ACC112 (cell line): ENCODE data around the gene DCTN1.
"Not testable (repeated sequence)": the region's sequence is repeated elsewhere in the genome, so short reads cannot be mapped to it uniquely, and the experiment has no call there.

Experiments used
- H2AFZ ChIP-seq: fragments of 200-600 bp; sonication (generic); one replicate; pipeline ENCODE4 v1.6.0; 2017; ENCODE audit warnings: antibody characterized with exemption, low read length; ENCODE audit not compliant: unreplicated experiment
- H3K27ac ChIP-seq: fragments of 200-600 bp; sonication (generic); 2 replicates; pipeline ENCODE4 v1.5.1; 2014; ENCODE audit warnings: low read depth, mild to moderate bottlenecking, antibody characterized with exemption, low read length, moderate library complexity
- H3K27me3 ChIP-seq: fragments of 200-600 bp; sonication (generic); 2 replicates; pipeline ENCODE4 v1.6.1; 2014; ENCODE audit warnings: mild to moderate bottlenecking, antibody characterized with exemption, low read length, moderate library complexity, mixed read lengths; ENCODE audit not compliant: insufficient read depth
- H3K36me3 ChIP-seq: fragments of 200-600 bp; sonication (generic); 2 replicates; pipeline ENCODE4 v1.6.1; 2016; ENCODE audit warnings: mild to moderate bottlenecking, antibody characterized with exemption, low read length, moderate library complexity, mixed read lengths; ENCODE audit not compliant: insufficient read depth
- H3K4me1 ChIP-seq: fragments of 200-600 bp; sonication (generic); one replicate; pipeline ENCODE4 v1.6.1; 2016; ENCODE audit warnings: low read length, mixed read lengths; ENCODE audit not compliant: insufficient read depth, unreplicated experiment, control insufficient read depth
- H3K4me3 ChIP-seq: fragments of 200-600 bp; sonication (generic); 2 replicates; pipeline ENCODE4 v1.5.1; 2014; ENCODE audit warnings: mild to moderate bottlenecking, low read depth, low read length
- H3K79me2 ChIP-seq: fragments of 200-600 bp; sonication (generic); one replicate; pipeline ENCODE4 v1.6.0; 2016; ENCODE audit warnings: low read length; ENCODE audit not compliant: control insufficient read depth, unreplicated experiment, insufficient read depth

The DCTN1 gene

DNA sequence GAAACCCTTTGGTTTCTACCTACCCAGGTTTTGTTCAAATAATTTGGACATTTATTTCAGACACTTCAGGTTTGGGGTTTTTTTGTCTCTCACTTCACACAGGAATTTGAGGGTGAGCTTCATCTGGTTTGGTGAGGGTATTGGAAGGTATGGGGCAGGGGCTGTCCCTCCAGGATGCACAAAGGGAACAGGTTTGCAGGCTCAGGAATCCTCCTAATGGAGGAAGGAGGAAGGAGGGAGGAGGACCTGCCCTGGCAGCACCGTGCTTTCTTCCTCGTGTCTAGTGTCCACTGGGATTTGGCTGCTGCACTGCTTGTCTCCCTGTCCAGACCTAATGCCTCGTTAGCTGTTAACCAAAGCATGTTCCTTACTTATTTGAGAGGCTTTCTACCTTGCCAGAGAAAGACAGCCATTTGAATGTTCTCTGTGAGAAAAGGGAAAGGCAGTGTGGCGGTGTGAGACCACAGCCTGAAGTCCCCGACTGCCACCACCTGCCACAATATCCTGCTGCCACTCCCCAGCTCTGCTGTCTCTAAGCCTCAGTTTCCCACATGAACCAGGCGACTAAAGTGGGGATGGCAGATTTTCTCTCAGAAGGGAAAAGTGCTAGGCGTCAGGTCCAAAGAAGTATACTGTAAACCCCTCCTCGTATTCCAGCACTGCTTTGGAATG, 34.7 kb downstream of the DCTN1 start:
- no peak overlapping the region for H2AFZ ChIP-seq
- H3K27me3 ChIP-seq: no peaks in the 10 kb centered on the region
- H3K4me1 ChIP-seq: no peaks in the 10 kb centered on the region

GRCh38 chr2:74343316-74343715, 36.8 kb downstream of the DCTN1 start, which contains the start of gene SLC4A5:
SLC4A5 (minus strand) TSS chr2:74343416; CDS start chr2:74315023, 28,393 bp downstream.
- H2AFZ ChIP-seq: no peak within 1 kb of the TSS
- no peaks in the 10 kb centered on the region for H3K36me3 ChIP-seq
- H3K4me1 ChIP-seq: no peaks in the 10 kb centered on the region
- no peaks in the 10 kb centered on the region for H3K27me3 ChIP-seq
- no peak within 1 kb of the TSS for H3K27ac ChIP-seq
- H3K4me3 ChIP-seq: no peak within 1 kb of the TSS
- no peaks in the 10 kb centered on the region for H3K79me2 ChIP-seq

More for the DNA sequence above, 34.7 kb downstream of the DCTN1 start:
- H3K4me3 ChIP-seq: no peak overlapping the region
- H3K79me2 ChIP-seq: no peaks in the 10 kb centered on the region
- H3K36me3 ChIP-seq: no peaks in the 10 kb centered on the region
- H3K27ac ChIP-seq: no peak overlapping the region

DNA sequence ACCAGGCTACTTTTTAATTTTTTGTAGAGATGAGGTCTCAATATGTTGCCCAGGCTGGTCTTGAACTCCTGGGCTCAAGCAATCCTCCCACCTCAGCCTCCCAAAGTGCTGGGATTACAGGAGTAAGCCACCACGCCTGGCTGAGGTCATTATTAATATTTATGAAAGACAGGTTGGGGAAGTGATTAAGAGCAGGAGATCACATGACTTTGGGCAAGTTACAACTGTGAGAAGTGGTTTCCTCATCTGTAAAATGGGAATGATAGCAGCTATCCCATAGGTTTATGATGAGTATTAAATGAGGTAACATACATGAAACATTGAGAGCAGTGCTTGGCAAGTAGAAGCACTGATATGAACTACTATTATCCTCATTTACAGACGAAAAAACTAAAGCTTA, 43.9 kb downstream of the DCTN1 start:
- H3K27me3 ChIP-seq, H2AFZ ChIP-seq, H3K27ac ChIP-seq, H3K36me3 ChIP-seq, H3K79me2 ChIP-seq, H3K4me3 ChIP-seq, H3K4me1 ChIP-seq: not testable (repeated sequence)

DNA sequence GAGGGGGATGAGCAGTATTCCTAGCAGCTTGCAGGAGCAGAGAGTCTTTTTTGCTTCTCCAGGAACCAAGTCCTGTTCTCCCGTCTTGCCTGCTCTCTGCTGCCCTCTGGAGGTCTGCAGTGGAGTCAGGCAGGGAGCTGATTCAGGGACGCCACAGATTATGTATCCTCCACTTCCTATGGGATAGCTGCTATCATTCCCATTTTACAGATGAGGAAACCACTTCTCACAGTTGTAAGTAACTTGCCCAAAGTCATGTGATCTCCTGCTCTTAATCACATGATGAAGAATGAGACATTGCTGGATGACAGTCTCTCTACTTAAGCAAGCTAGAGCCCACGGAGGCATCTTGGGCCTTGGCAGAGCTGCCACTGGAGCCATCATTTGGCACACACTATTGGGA, 45.2 kb downstream of the DCTN1 start:
- Histone ChIP-seq H2AFZ (no peak overlapping the region), H3K27ac (no peak overlapping the region), H3K4me1 (no peaks in the 10 kb centered on the region), H3K79me2 (no peaks in the 10 kb centered on the region), H3K4me3 (no peak overlapping the region), H3K36me3 (no peaks in the 10 kb centered on the region), H3K27me3 (no peaks in the 10 kb centered on the region)

DNA sequence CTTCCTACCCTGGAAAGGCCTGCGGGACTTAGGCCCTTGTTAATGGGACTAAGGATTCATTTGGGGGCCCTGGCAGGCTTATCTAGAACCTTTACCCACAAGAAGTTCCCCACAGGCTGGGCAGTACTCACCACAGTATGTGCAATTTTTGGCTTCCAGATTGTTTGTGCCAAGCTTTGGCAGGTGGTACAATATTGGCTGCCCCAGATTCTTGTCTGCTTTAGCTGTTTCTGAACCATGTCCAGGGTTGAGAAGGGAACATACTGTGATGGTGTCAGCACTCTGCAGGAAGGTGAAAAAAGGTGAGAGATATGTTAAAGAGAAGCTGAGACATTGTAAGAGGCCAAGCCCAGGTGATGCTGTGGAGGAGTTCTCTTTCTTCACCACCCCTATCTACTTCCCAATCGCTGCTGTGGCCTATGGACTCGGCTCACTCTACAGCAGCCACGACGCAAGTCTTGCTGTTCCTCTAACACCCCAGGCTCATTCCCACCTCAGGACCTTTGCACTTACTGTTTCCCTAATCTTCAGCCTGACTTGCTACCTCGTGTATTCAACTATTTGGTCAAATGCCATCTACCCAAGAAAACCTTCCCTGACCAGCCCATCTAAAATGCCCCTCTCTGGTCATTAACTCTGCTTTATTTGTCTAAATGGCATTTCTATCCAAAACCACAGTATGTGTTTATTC, 46.1 kb downstream of the DCTN1 start:
- H3K27me3 ChIP-seq: no peaks in the 10 kb centered on the region
- H3K27ac ChIP-seq: no peak overlapping the region
- no peak overlapping the region for H3K4me3 ChIP-seq
- no peaks in the 10 kb centered on the region for H3K36me3 ChIP-seq
- no peaks in the 10 kb centered on the region for H3K79me2 ChIP-seq
- no peaks in the 10 kb centered on the region for H3K4me1 ChIP-seq
- no peak overlapping the region for H2AFZ ChIP-seq

GRCh38 chr2:74333175-74333574, 46.9 kb downstream of the DCTN1 start:
- no peaks in the 10 kb centered on the region for H3K36me3 ChIP-seq
- no peak overlapping the region for H3K4me3 ChIP-seq
- H3K79me2 ChIP-seq: no peaks in the 10 kb centered on the region
- no peak overlapping the region for H2AFZ ChIP-seq
- H3K27me3 ChIP-seq: no peaks in the 10 kb centered on the region
- H3K4me1 ChIP-seq: no peaks in the 10 kb centered on the region
- no peak overlapping the region for H3K27ac ChIP-seq

DNA sequence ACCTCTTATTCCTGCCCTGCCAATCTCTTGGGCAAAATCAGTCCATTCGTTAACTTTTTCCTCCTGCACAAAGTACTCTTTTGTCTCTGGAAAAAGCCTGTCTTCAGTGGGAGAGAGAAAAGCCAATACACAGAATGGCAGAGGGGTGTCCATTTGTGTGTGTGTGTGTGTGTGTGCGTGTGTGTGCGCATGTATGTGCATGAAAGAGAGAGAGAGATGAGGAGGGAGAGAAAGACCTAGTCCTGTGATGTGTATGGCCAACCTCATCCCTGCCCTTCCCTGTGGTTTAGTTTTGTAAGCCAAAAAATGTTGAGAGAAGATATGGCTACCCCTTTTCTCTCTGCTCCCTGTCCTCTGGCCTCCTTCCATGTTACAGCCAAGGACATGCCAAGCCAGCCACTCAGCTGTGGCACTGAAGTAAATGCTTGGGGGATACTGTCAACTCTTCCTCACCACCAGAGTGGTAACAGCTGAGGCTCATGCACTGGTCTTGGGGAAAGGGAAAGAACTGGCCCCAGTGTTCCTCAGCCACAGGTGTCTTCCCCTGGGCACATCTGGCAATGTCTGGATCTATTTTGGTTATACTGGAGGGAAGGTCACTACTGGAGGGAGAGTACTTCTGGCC, 47.4 kb downstream of the DCTN1 start:
- Histone ChIP-seq H3K79me2 (no peaks in the 10 kb centered on the region), H2AFZ (no peak overlapping the region), H3K36me3 (no peaks in the 10 kb centered on the region), H3K27ac (no peak overlapping the region), H3K27me3 (no peaks in the 10 kb centered on the region), H3K4me3 (no peak overlapping the region), H3K4me1 (no peaks in the 10 kb centered on the region)

DNA sequence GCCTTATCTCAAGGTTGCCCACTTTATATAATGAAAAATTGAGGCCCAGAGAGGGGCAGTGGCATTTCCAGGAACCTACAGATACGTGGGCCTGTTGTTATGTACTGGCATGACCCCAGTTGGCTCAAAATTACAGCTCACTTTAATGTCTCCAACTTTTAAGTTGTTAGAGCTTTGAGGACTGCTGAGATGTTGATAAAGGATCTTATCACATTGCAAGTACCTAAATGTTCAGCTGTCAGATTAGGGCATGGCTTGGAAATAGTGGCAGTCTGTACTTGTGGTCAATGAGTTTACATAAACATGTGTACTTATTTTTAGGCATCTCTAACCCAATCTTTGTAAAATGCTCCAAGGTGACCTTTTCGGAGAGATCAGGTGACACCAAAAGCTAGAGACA, 51.5 kb downstream of the DCTN1 start:
- Histone ChIP-seq H3K4me3 (no peak overlapping the region), H3K27ac (no peak overlapping the region), H3K4me1 (no peaks in the 10 kb centered on the region), H2AFZ (no peak overlapping the region), H3K36me3 (no peaks in the 10 kb centered on the region), H3K79me2 (no peaks in the 10 kb centered on the region), H3K27me3 (no peaks in the 10 kb centered on the region)

GRCh38 chr2:74328074-74328473, 52.0 kb downstream of the DCTN1 start:
- H3K4me1 ChIP-seq: no peaks in the 10 kb centered on the region
- H3K36me3 ChIP-seq: no peaks in the 10 kb centered on the region
- no peak overlapping the region for H3K4me3 ChIP-seq
- no peak overlapping the region for H2AFZ ChIP-seq
- H3K27me3 ChIP-seq: no peaks in the 10 kb centered on the region
- H3K27ac ChIP-seq: no peak overlapping the region
- no peaks in the 10 kb centered on the region for H3K79me2 ChIP-seq

GRCh38 chr2:74327627-74328026, 52.5 kb downstream of the DCTN1 start:
- H3K4me1 ChIP-seq: no peaks in the 10 kb centered on the region

GRCh38 chr2:74327199-74327598, 52.9 kb downstream of the DCTN1 start:
- no peak overlapping the region for H2AFZ ChIP-seq
- H3K4me3 ChIP-seq: no peak overlapping the region
- H3K27ac ChIP-seq: no peak overlapping the region
- no peaks in the 10 kb centered on the region for H3K79me2 ChIP-seq
- H3K27me3 ChIP-seq: no peaks in the 10 kb centered on the region
- no peaks in the 10 kb centered on the region for H3K4me1 ChIP-seq
- no peaks in the 10 kb centered on the region for H3K36me3 ChIP-seq

More at GRCh38 chr2:74327627-74328026, 52.5 kb downstream of the DCTN1 start:
- Histone ChIP-seq H2AFZ (no peak overlapping the region), H3K27me3 (no peaks in the 10 kb centered on the region), H3K4me3 (no peak overlapping the region), H3K36me3 (no peaks in the 10 kb centered on the region), H3K79me2 (no peaks in the 10 kb centered on the region), H3K27ac (no peak overlapping the region)
